HEK293 (cell line): Measurements from ENCODE around the gene PCDH1.

Experiments used
- GFI1B ChIP-seq: fragments of 450-650 bp; formaldehyde crosslinking; IDR thresholded peaks from 2 replicates; pipeline ENCODE4 v1.5.1; 2016; ENCODE audit warnings: missing biosample characterization, missing genetic modification characterization
- OVOL3 ChIP-seq: fragments of 450-650 bp; formaldehyde crosslinking; IDR thresholded peaks from 2 replicates; pipeline ENCODE4 v1.5.1; 2016; ENCODE audit warnings: missing biosample characterization, missing genetic modification characterization
- ZNF350 ChIP-seq: fragments of 450-650 bp; formaldehyde crosslinking; IDR thresholded peaks from 2 replicates; pipeline ENCODE4 v1.5.0; 2017; ENCODE audit warnings: missing biosample characterization, mild to moderate bottlenecking, missing genetic modification characterization
- TF ChIP-seq, protein P1 (sequence below): fragments of 450-650 bp; formaldehyde crosslinking; IDR thresholded peaks from 2 replicates; pipeline ENCODE4 v1.5.1; 2016; ENCODE audit warnings: missing biosample characterization, missing genetic modification characterization

GRCh38 chr5:141866096-141866495, 12.1 kb downstream of the PCDH1 start:
- TF ChIP-seq GFI1B: no peak
- TF ChIP-seq, protein P1, sequence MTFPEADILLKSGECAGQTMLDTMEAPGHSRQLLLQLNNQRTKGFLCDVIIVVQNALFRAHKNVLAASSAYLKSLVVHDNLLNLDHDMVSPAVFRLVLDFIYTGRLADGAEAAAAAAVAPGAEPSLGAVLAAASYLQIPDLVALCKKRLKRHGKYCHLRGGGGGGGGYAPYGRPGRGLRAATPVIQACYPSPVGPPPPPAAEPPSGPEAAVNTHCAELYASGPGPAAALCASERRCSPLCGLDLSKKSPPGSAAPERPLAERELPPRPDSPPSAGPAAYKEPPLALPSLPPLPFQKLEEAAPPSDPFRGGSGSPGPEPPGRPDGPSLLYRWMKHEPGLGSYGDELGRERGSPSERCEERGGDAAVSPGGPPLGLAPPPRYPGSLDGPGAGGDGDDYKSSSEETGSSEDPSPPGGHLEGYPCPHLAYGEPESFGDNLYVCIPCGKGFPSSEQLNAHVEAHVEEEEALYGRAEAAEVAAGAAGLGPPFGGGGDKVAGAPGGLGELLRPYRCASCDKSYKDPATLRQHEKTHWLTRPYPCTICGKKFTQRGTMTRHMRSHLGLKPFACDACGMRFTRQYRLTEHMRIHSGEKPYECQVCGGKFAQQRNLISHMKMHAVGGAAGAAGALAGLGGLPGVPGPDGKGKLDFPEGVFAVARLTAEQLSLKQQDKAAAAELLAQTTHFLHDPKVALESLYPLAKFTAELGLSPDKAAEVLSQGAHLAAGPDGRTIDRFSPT (tag by site-specific recombination): no peak
- no peak for TF ChIP-seq ZNF350 (tag by site-specific recombination)
- no peak for TF ChIP-seq OVOL3 (tag by site-specific recombination)
